NCI-H82 treated with DMSO at 0.1 percent for 48 hours (cell line): ENCODE data around the gene ANKRD45.
"Not testable (repeated sequence)": the region's sequence is repeated elsewhere in the genome, so short reads cannot be mapped to it uniquely, and the experiment has no call there.

Source experiments
- DNase-seq: peaks from one replicate; lab custom pipeline; 2025; ENCODE audit not compliant: unreplicated experiment; lab: John Stamatoyannopoulos, UW

Gene ANKRD45, protein sequence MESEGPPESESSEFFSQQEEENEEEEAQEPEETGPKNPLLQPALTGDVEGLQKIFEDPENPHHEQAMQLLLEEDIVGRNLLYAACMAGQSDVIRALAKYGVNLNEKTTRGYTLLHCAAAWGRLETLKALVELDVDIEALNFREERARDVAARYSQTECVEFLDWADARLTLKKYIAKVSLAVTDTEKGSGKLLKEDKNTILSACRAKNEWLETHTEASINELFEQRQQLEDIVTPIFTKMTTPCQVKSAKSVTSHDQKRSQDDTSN

DNA sequence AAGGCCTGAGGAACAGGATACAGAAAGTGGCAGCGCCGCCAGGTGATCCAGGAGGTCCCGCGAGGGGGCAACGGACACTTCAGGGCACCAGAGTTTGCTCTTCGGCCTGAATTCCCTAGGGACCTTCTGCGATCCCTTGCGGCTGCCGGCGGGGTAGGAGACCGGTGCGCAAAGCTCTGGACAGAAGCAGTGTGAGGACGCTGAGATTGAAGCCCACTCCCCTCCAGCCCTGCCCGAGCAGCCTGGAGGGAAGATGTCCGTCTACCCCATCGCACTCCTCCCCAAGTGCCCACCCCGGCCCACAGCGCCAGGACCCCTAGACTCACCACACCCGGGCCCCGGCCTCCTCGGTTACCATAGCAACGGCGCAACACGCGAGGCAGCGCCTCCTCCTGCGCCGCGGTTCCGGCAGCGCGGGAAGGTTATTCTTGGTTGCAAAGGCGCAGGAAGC lies at the start of gene ANKRD45:
Gene ANKRD45 (minus strand): TSS at position 361 of the 451 bp plus-strand sequence. CDS start 10,433 bp downstream, outside the sequence.
- no peak for DNase-seq

DNA sequence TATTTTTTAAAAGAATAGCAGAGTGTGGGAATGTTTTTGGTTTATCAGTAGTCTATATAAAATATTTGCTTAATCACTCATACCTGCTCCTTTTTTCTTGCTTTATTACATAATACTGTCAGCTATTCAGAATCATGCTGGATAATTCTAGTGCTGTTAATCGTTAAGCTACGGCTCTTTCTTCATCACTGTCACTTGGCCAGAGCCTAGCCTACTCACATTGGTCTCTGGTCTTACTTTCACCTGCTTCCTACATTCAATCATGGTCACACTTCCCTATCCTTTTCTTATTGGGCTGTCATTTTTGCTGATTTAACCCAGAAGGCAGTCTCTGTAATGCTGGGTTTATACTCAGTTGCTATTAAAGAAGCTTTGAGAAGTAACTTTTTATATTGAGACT lies 47.6 kb upstream of the ANKRD45 start:
- DNase-seq = no peak

DNA sequence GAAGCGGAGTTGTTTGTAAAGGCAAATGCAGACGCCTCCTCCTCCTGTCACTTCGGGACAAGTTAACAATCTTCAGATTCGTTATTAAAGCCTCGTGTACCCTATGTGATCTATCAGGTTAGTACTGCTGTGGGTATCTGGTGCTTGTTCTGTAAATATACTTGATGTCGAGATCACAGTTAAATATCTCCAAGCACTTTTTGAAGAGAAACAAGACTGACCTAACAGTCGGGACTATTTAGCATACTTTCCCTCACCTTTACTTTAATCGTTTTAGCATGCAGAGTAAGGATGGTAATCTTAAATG lies 45.8 kb upstream of the ANKRD45 start:
- no peak for DNase-seq

DNA sequence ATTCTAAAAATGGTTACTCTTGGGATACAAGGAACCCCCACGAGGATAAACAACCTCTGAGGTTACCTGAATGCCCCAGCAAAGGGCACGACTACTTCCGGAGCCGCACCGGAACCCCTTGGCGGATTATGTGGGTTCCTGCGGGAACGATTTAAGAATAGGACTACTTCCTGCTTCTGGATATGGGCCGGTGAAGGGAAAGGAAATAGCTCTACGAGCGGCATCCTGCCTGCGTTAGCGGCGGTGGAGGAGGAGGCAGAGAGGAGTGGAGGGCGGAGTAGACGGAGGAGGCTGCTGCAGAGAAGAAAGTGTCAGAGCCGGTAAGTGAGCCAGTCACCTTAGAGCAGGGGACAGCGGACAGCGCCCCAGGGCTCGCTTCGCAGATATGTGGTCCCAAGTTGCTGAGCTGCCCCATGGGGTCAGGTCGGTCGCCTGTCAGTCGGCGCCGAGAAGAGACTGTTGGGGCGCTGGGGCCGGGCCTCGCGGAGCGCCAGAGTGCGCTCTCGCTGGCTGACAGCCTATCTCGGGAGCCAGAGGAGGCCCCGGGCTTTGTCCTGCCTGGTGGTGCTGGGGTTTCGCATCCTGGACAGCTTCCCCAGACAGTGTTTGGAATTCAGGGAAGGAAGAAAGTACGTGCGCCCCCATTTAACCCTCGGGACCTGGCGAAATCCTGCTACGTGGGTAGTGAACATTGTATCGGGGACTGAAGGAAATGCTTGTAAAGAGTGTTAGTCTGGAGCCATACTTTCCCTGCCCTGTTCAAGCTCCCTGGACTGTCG lies 45.3 kb upstream of the ANKRD45 start, which contains the start of gene KLHL20:
Gene KLHL20 (plus strand): TSS at position 223 of the 779 bp plus-strand sequence. CDS start 1,063 bp downstream, outside the sequence.
- peak; percentile 87 for DNase-seq

DNA sequence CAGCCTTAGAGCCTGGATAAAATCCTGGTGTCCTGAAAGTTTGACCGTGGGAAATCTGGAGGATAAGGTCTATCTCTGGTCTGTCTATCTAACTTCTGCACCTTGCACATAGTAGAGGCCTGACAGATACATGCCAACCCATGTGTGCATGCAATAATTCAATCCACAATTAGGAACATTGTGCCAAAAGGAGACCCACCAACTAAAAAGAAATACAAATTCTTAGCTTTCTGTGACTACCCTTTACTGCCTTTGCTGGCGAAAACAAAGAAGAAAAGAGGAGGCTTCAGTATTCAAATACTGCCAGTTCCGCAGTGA lies 44.7 kb upstream of the ANKRD45 start:
- DNase-seq = no peak

DNA sequence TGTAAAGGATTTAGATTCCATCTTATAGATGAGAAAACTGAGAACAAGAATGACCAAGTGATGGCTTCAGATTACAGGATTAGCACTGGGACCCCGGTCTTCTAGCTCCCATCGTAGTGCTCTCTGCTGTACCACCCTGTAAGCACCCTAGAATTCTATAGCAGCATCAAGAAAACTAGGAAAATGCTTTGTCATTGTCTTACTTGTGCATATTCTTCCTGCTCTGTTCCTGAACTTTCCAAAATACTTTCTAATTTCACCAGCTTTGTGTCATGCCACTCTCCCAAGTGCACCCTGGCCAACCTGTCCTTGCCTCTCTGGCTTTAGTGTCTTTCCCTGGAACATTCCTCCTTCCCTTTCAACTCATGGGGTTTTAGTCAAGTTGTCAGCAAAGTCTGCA lies 39.1 kb upstream of the ANKRD45 start:
- DNase-seq = no peak

DNA sequence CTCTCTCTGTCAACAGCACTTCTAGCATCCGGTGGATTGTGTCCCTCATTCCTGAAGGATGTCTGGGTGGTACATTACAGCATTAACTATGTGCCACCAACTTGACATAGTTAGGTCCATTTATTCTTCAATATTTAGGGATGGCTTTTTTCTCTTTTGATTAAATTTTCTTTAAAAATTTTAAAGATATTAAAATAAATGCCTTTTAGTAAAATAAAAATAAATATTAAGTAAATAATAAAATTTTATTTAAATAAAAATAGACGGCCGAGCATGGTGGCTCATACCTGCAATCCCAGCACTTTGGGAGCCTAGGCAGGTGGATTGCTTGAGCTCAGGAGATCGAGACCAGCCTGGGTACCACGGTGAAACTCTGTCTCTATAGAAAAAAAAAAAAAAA lies 35.5 kb upstream of the ANKRD45 start:
- no peak for DNase-seq

DNA sequence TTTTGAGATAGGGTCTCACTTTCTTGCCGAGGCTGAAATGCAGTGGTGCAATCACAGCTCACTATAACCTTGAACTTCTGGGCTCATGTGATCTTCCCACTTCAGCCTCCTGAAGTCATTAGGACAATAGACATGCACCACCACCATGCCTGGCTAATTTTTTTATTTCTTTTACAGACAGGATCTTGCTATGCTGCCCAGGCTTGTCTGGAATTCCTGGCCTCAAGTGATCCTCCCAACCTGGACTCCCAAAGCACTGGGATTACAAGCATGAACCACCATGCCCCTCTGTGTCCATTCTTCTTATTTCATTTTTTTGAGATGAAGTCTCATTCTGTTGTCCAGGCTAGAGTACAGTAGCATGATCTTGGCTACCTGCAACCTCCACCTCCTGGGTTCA lies 33.1 kb upstream of the ANKRD45 start:
- DNase-seq = no peak

DNA sequence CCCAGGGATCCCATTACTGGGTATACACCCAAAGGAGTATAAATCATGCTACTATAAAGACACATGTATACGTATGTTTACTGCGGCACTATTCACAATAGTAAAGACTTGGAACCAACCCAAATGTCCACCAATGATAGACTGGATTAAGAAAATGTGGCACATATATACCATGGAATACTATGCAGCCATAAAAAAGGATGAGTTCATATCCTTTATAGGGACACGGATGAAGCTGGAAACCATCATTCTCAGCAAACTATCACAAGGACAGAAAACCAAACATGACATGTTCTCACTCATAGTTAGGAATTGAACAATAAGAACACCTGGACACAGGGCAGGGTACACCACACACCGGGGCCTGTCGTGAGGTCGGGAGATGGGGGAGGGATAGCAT lies 31.6 kb upstream of the ANKRD45 start:
- DNase-seq = not testable (repeated sequence)

DNA sequence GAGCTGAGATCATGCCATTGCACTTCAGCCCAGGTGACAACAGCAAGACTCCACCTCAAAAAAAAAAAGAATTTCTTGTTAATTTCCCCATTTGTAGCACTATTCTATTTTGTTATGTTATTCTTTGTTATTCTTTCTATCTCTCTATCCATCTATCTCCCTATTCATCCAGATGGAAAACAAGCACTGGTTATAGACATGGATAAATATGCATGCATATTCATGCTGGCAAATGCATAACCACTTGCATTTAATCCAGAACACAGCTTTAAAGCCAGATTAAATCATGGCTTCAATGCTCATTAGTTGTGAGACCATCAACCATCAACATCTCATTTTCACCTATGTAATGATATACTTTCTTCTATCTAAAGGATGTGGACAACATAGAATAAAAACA lies 23.6 kb upstream of the ANKRD45 start:
- no peak for DNase-seq

DNA sequence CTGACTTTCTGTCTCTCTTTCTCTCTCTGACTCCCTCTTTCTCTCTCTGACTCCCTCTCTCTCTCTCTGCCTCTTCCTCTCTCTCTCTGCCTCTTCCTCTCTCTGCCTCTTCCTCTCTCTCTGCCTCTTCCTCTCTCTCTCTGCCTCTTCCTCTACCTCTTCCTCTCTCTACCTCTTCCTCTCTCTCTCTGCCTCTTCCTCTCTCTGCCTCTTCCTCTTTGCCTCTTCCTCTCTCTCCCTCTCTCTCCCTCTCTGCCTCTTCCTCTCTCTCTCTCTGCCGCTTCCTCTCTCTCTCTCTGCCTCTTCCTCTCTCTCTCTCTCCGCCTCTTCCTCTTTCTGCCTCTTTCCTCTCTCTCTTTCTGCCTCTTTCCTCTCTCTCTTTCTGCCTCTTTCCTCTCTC lies 18.6 kb upstream of the ANKRD45 start:
- DNase-seq = no peak

DNA sequence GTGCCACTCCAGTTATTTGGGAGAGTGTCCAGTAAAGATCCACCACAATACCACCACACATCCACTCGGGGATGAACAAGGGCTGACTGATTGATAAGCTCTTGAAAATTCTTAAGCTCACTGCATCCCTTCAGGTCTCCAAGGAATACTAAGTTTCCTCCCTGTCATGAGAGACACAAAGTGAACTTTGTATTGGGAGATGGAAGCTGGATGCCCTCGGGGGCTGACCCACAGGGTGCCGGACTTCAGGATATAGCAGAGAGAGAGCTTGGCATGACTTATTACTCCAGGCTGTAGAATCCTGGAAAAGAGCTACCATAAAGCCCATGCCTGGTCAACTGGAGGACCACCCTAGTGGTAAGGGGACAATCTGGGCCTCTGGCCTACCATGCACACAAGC lies 15.5 kb upstream of the ANKRD45 start:
- not testable (repeated sequence) for DNase-seq

DNA sequence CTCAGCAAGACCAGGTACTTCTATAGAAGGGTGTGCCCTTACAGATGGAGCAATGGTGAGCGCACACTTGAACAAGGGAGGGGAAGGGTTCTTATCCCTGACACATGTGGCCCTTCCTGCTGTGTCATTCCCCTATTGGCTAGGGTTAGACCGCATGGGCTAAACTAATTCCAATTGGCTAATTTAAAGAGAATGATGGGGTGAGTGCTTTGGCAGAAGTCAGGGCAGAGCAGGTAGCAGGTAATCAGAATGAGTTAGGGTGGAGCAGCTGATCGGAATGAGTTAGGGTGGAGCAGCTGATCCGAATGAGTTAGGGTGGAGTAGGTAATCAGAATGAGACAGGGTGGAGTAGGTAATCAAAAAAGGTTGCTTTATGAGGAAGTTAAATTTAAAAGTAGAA lies 14.2 kb upstream of the ANKRD45 start:
- not testable (repeated sequence) for DNase-seq

DNA sequence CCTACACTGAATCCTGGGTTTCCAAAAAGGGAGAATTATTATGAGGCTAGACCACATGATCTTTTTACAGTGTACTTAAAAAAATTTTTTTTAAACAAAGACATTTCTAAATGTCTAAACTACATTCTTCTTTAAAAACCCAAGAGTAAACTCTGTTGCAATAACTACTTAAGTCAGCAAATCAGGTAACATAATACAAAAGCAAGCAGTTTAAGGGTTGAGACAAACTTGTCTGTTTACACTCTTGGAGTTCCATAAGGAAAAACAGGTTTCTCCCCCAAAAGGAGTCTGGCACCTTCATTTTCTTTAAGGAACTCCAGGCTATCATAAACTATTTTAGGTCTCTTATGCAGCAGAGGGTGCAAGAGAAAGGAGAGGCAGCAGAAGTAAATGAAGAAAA lies 12.5 kb upstream of the ANKRD45 start:
- no peak for DNase-seq

DNA sequence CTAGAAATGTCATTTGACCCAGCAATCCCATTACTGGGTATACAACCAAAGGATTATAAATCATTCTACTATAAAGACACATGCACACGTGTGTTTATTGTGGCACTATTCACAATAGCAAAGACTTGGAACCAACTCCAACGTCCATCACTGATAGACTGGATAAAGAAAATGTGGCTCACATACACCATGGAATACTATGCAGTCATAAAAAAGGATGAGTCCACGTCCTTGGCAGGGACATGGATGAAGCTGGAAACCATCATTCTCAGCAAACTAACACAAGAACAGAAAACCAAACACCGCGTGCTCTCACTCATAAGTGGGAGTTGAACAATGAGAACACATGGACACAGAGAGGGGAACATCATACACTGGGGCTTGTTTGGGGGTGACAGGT lies 10.5 kb upstream of the ANKRD45 start:
- not testable (repeated sequence) for DNase-seq

DNA sequence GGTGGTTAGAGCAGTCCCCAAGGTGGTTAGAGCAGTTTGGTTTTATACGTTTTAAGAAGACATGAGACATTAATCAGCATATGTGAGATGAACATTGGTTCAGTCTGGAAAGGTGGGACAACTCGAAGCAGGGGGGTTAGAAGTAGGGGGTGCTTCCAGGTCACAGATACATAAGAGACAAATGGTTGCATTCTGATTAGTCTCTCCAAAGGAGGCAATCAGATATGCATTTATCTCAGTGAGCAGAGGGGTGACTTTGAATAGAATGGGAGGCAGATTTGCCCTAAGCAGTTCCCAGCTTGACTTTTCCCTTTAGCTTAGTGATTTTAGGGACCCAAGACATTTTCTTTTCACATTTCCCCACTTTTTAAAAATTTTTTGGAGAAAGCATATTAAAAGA lies 4.8 kb upstream of the ANKRD45 start:
- not testable (repeated sequence) for DNase-seq

DNA sequence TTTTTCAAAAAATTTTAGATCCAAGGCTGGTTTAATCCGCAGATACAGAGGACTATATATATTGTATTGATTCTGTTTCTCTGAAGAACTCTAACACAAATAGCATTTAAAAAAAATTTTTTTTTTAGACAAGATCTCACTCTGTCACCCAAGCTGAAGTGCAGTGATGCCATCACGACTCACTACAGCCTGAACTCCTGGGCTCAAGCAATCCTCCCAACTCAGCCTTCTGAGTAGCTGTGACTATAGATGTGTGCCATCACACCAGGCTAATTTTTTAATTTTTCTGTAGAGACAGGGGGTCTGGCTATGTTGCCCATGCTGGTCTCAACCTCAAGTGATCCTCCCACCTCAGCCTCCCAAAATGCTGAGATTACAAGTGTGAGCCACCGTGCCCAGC lies 3.0 kb downstream of the ANKRD45 start:
- no peak for DNase-seq

DNA sequence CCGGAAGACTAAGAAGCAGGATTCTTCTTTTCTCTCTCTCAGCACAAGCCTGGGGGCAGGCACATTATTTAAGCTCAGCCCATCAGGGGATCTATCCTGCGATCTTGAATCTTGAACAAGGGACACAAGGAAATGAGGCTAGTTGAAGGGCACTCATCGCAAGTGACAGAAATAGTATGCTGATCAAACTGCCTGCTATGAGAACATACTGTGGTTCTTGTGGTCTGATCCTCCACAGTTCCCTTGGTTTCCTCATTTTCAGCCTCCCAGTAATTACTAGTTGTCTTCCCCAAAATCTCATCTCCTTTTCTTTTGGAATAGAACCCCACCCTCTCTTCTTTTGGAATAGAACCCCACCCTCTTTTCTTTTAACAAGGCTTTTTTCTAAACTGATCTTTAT lies 6.5 kb downstream of the ANKRD45 start:
- DNase-seq = no peak

DNA sequence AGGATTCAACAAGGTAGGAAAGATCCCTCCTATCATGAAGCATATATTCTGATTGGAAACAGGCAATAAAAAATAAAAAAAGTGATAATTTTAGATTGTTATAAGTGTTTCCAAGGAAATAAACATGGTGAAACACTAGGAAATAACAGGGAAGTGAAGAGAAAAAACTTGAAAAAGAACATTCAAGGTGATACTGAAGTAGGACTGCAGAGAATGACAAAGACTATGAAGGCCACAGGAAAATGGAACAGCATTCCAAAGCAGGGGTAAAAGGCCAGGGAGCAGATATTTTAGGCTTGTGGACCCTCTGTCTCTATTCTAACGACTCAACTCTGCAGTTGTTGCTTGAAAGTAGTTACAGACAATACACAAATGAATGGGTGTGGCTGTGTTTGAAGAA lies 7.9 kb downstream of the ANKRD45 start:
- DNase-seq = no peak

DNA sequence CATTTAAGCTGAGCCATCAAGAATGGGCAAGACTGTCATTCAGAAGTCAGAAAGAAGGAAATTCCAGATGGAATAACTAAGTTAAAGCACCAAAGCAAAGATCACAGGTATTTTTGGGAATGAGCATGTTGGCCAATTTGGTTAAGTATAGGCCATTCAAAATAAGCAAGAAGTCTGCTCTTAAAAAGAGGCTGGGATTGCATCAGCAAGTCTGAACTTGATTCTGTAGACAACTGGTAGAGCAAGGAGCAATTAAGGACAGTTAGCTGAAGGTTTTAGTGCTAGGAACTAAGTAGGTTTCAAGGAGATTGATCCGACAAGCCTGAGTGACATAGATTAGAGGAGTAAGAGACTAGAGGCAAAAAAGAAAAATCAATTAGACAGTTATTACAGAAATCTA lies 8.4 kb downstream of the ANKRD45 start:
- peak; percentile 76 for DNase-seq

DNA sequence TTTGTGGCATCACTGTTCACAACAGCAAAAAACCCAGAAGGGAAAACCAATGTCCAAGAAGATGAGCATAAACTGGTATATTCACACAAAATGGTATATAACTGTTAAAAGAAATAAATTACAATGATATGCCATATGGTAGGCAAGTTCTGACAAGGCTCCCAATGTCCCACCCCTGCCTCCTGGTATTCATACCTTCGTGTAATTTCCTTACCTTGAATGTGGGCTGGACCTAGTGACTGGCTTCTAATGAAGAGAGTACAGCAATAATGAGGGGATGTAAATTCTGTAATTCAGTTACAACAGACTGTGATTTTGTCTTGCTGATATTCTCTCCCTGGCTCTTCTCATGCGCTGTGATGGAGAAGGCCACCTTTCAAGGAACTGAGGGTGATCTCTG lies 9.3 kb downstream of the ANKRD45 start:
- DNase-seq = peak; percentile 75

DNA sequence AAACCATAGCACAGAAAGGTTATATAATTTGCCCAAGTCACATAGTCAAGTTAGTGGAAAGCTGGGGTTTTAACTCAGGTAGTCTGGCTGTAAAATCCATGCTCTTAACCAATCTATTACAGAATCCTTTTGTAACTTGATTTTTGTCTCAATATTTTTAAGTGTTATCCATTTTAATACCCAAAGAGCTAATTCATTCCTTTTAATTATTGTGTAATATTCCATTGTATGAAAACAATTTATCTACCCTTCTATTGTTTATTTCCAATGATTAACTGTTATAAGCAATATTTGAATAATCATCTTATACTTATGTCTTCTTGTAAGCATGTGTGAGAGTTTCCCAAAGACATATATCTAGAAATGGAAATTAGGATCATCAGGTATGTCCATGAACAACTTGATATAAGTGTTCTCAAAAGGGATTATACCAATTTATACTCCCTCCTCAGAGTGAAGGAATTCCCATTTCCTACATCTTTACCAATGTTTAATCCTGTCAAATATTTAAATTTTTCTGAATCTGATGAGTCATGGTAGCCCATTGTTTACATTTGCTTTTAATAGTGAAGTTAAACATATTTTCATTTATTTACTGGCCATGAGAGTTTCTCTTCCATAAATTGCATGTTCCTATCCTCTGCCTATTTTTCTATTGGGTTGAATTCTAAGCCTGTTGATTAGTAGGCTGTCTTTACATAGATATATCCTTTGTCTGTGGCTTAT lies 20.6 kb downstream of the ANKRD45 start:
- DNase-seq = no peak
